Activated gamma-delta T cell (primary cell): ENCODE data around the gene C1D.
"Not testable (repeated sequence)": the region's sequence is repeated elsewhere in the genome, so short reads cannot be mapped to it uniquely, and the experiment has no call there.

Experiments used
- DNase-seq: peaks from one replicate; lab custom pipeline; 2025; lab: John Stamatoyannopoulos, UW

The C1D gene

GRCh38 chr2:68000170-68000825, 62.5 kb downstream of the C1D start:
- DNase-seq = no peak

GRCh38 chr2:67999332-67999731, 63.5 kb downstream of the C1D start:
- DNase-seq = no peak

GRCh38 chr2:67997903-67998302, 64.9 kb downstream of the C1D start:
- no peak for DNase-seq

- DNase-seq = no peak
Observed at GRCh38 chr2:67997528-67997900, 65.3 kb downstream of the C1D start.

- DNase-seq = no peak
Observed at GRCh38 chr2:67996772-67997527, 65.9 kb downstream of the C1D start.

- no peak for DNase-seq
Observed at GRCh38 chr2:67994716-67995115, 68.1 kb downstream of the C1D start.

GRCh38 chr2:67994069-67994468, 68.7 kb downstream of the C1D start:
- DNase-seq = not testable (repeated sequence)

- no peak for DNase-seq
Observed at GRCh38 chr2:67993329-67993728, 69.5 kb downstream of the C1D start.

GRCh38 chr2:67991456-67991855, 71.3 kb downstream of the C1D start:
- no peak for DNase-seq
